SK-N-SH (cell line): ENCODE data around the gene HAPLN2. TPM values are rescaled to one million over a fixed set of nuclear protein-coding genes. Genes with fewer than 3 reads are reported as not detected.
A peak's percentile ranks its signal among the peaks of the same experiment; 100 is the strongest.

Experiments used
- CTCF ChIA-PET: fragments of 300-600, 350-600 bp; formaldehyde crosslinking; extraction: SDS; loops from one replicate; lab custom pipeline; 2021; lab: Yijun Ruan, JAX
- POLR2A ChIA-PET: fragments of 350-600 bp; sonication (Branson Sonifier 250); formaldehyde crosslinking; extraction: SDS; loops from one replicate; lab custom pipeline; 2020; ENCODE audit warnings: antibody characterized with exemption, inconsistent platforms; lab: Yijun Ruan, JAX
- DNase-seq: peaks from one replicate; pipeline ENCODE4 v3.0.0; 2012
- H2AFZ ChIP-seq: fragments of 200-600 bp; sonication (generic); 2 replicates; pipeline ENCODE4 v1.8.1; 2016; ENCODE audit warnings: antibody characterized with exemption, mild to moderate bottlenecking, low read depth
- H3F3A ChIP-seq: fragments of 200-600 bp; sonication (generic); replicated peaks from 2 replicates; pipeline ENCODE3; 2016; ENCODE audit warnings: antibody characterized with exemption, mild to moderate bottlenecking; ENCODE audit not compliant: insufficient read depth
- H3K27ac ChIP-seq, 2 experiments: fragments of 200-500 bp in 1 of 2; fragments of 200-600 bp in 1 of 2; sonication (Bioruptor generic) in 1 of 2; sonication (generic), shearing (Covaris generic) in 1 of 2; 2 replicates each; pipeline versions ENCODE4 v1.5.1 to v1.6.1; 2014 to 2016; ENCODE audit warnings: low read depth in 2 of 2, inconsistent platforms in 1 of 2, low read length in 1 of 2, mild to moderate bottlenecking in 1 of 2, mixed read lengths in 1 of 2
- H3K27me3 ChIP-seq: fragments of 200-600 bp; sonication (generic), shearing (Covaris generic); 2 replicates; pipeline ENCODE4 v1.6.1; 2016; ENCODE audit warnings: mixed run types; ENCODE audit not compliant: insufficient read depth
- H3K36me3 ChIP-seq, 2 experiments: fragments of 200-500 bp in 1 of 2; fragments of 200-600 bp in 1 of 2; sonication (Bioruptor generic) in 1 of 2; sonication (generic) in 1 of 2; replicated peaks in 1 of 2; 2 replicates each; pipeline versions ENCODE3 to v1.5.1; 2014 to 2016; ENCODE audit warnings: low read length in 1 of 2, mild to moderate bottlenecking in 1 of 2; ENCODE audit not compliant: insufficient read depth in 2 of 2, control insufficient read depth in 1 of 2
- H3K4me1 ChIP-seq, 2 experiments: fragments of 200-500 bp in 1 of 2; fragments of 200-600 bp in 1 of 2; sonication (Bioruptor generic) in 1 of 2; sonication (generic), shearing (Covaris generic) in 1 of 2; 2 replicates each; pipeline versions ENCODE4 v1.5.1 to v1.6.1; 2014 to 2016; ENCODE audit warnings: low read depth in 1 of 2, low read length in 1 of 2, mixed run types in 1 of 2; ENCODE audit not compliant: insufficient read depth in 2 of 2, control insufficient read depth in 1 of 2
- H3K4me2 ChIP-seq: fragments of 200-600 bp; sonication (generic), shearing (Covaris generic); 2 replicates; pipeline ENCODE4 v1.6.1; 2017; ENCODE audit warnings: mixed run types
- H3K4me3 ChIP-seq, 2 experiments: fragments of 200-500 bp in 1 of 2; fragments of 200-600 bp in 1 of 2; sonication (Bioruptor generic) in 1 of 2; sonication (generic), shearing (Covaris generic) in 1 of 2; 2 replicates each; pipeline versions ENCODE4 v1.5.1 to v1.8.1; 2014 to 2016; ENCODE audit warnings: low read depth in 2 of 2, inconsistent platforms in 1 of 2, low read length in 1 of 2, mild to moderate bottlenecking in 1 of 2, mixed read lengths in 1 of 2, moderate library complexity in 1 of 2
- H3K79me2 ChIP-seq: fragments of 200-600 bp; sonication (generic); 2 replicates; pipeline ENCODE4 v1.8.1; 2017; ENCODE audit warnings: mild to moderate bottlenecking; ENCODE audit not compliant: insufficient read depth
- H3K9ac ChIP-seq: fragments of 200-600 bp; sonication (generic); 2 replicates; pipeline ENCODE4 v1.6.1; 2017; ENCODE audit warnings: mixed run types
- H3K9me2 ChIP-seq: fragments of 200-600 bp; sonication (generic); 2 replicates; pipeline ENCODE4 v1.6.1; 2017; ENCODE audit warnings: mixed run types
- H3K9me3 ChIP-seq: fragments of 200-600 bp; sonication (generic); 2 replicates; pipeline ENCODE4 v1.6.1; 2017; ENCODE audit warnings: mixed run types, mild to moderate bottlenecking, moderate library complexity
- H4K20me1 ChIP-seq: fragments of 200-600 bp; sonication (generic); 2 replicates; pipeline ENCODE4 v1.6.1; 2017; ENCODE audit warnings: mild to moderate bottlenecking, mixed run types; ENCODE audit not compliant: insufficient read depth
- MXI1 ChIP-seq: IDR thresholded peaks from 2 replicates; pipeline ENCODE4 v1.6.1; 2012; ENCODE audit warnings: mild to moderate bottlenecking, low read depth, low read length, improper control_type of control experiment
- POLR2AphosphoS5 ChIP-seq: IDR thresholded peaks from 2 replicates; pipeline ENCODE4 v1.6.1; 2012; ENCODE audit warnings: low read depth, low read length
- REST ChIP-seq: IDR thresholded peaks from 2 replicates; pipeline ENCODE4 v1.6.1; 2012; ENCODE audit warnings: mild to moderate bottlenecking, low read depth, low read length, moderate library complexity
- WGBS: methylation state at CpG from one replicate; pipeline ENCODE4 v1.1.6; 2017; ENCODE audit warnings: low lambda C conversion rate; 5-methylcytosine and 5-hydroxymethylcytosine counted together
- polyA plus RNA-seq, 3 experiments: library from polyadenylated mRNA; depleted of rRNA; stranded (reverse); fragments of >200 nt; gene quantifications; 2 replicates each; pipeline ENCODE4 v1.2.3, GENCODE V29; 2012
- TF ChIP-seq, protein P1 (sequence below): IDR thresholded peaks from 2 replicates; pipeline ENCODE4; 2012

The HAPLN2 gene
- polyA plus RNA-seq, 1 of the 3 experiments (the other 2 are of a cell fraction) = 0.20 TPM

GRCh38 chr1:156641761-156642264, 22.6 kb downstream of the HAPLN2 start, which contains the start of gene BCAN:
Gene BCAN (plus strand): TSS chr1:156642117. CDS start chr1:156646055, 3,938 bp downstream.
- H3K27ac ChIP-seq = no peak within 1 kb of the TSS
- no peak within 1 kb of the TSS for H3K9ac ChIP-seq
- no peaks in the 10 kb centered on the region for H3K9me3 ChIP-seq
- peak within 1 kb of the TSS; percentile 77 for H3K4me2 ChIP-seq
- 0 out of 2 replicates have a peak, but pooled peaks have one; percentile 24 for TF ChIP-seq MXI1
- TF ChIP-seq, protein P1, sequence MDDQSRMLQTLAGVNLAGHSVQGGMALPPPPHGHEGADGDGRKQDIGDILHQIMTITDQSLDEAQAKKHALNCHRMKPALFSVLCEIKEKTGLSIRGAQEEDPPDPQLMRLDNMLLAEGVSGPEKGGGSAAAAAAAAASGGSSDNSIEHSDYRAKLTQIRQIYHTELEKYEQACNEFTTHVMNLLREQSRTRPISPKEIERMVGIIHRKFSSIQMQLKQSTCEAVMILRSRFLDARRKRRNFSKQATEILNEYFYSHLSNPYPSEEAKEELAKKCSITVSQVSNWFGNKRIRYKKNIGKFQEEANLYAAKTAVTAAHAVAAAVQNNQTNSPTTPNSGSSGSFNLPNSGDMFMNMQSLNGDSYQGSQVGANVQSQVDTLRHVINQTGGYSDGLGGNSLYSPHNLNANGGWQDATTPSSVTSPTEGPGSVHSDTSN = no peak
- TF ChIP-seq, all 33 proteins: peak for 1
- WGBS = 19% methylated on average over 19 of the region's 46 CpGs
- ChIA-PET CTCF (interaction anchor here (0.6 to 17.8 kb wide), 11 partner anchors 15 to 265 kb away, joined by 3 to 252 read pairs (median 4); no protein-coding TSS in a partner anchor), POLR2A (no interaction called here)
- Histone ChIP-seq H3K4me3 (peak within 1 kb of the TSS; percentile 39 to 46), H3K36me3 (no peaks in the 10 kb centered on the region), H3K27me3 (peaks cover 35% of the 10 kb centered on the region), H3K9me2 (no peaks in the 10 kb centered on the region), H3F3A (peaks cover 5% of the 10 kb centered on the region), H3K4me1 (peaks cover 0 to 34% of the 10 kb centered on the region in 2 experiments; a peak in 1 of 4 replicates), H3K79me2 (no peaks in the 10 kb centered on the region), H2AFZ (no peak within 1 kb of the TSS; the same call in 1 of the 2 replicates), H4K20me1 (no peaks in the 10 kb centered on the region)
- peak; percentile 86 for DNase-seq

GRCh38 chr1:156642265-156643048, 23.2 kb downstream of the HAPLN2 start:
- H3K27me3 ChIP-seq = peaks cover 29% of the 10 kb centered on the region
- no peak overlapping the region for H3K27ac ChIP-seq
- no peak for TF ChIP-seq POLR2AphosphoS5
- TF ChIP-seq REST = 0 out of 2 replicates have a peak, but pooled peaks have one; percentile 42
- no peak overlapping the region for H2AFZ ChIP-seq
- peak overlapping the region; percentile 77; the same call in 1 of the 2 replicates for H3K4me2 ChIP-seq
- H4K20me1 ChIP-seq = no peaks in the 10 kb centered on the region
- no peaks in the 10 kb centered on the region for H3K36me3 ChIP-seq
- no peak overlapping the region for H3K9ac ChIP-seq
- no peaks in the 10 kb centered on the region for H3K9me2 ChIP-seq
- no peaks in the 10 kb centered on the region for H3K79me2 ChIP-seq
- peak overlapping the region; percentile 39 to 46; a peak in 3 of 4 replicates for H3K4me3 ChIP-seq
- peak; percentile 80 for DNase-seq
- ChIA-PET CTCF (interaction anchor here (1.0 to 17.8 kb wide), 13 partner anchors 15 to 285 kb away, joined by 3 to 252 read pairs (median 6); partner anchors contain the start of genes HAPLN2 and NES), POLR2A (no interaction called here)
- 68% methylated on average over 25 of the region's 40 CpGs for WGBS
- no peaks in the 10 kb centered on the region for H3K9me3 ChIP-seq
- H3K4me1 ChIP-seq = peaks cover 0 to 34% of the 10 kb centered on the region in 2 experiments; a peak in 1 of 4 replicates
- H3F3A ChIP-seq = peaks cover 5% of the 10 kb centered on the region
